SK-N-SH treated with all-trans-retinoic acid at 6 μM for 48 hours (cell line): Measurements from ENCODE around the gene TSSC4.

Experiments
- ATAC-seq: fragments of 200-7000 bp; cut with Tn5 transposase; 3 replicates; pipeline ENCODE4 v1.9.1; 2020; ENCODE audit warnings: mild to moderate bottlenecking, moderate library complexity
- ARNTL ChIP-seq: fragments of 450-650 bp; formaldehyde crosslinking; IDR thresholded peaks from 2 replicates; pipeline ENCODE4 v1.5.0; 2020; ENCODE audit warnings: low read depth, mild to moderate bottlenecking, moderate library complexity, borderline replicate concordance
- BACH2 ChIP-seq: fragments of 250-450 bp; sonication (Bioruptor Pico); IDR thresholded peaks from 2 replicates; pipeline ENCODE4 v1.9.0; 2021; ENCODE audit warnings: mild to moderate bottlenecking, borderline replicate concordance
- ESRRG ChIP-seq: fragments of 250-450 bp; sonication (Bioruptor Pico); IDR thresholded peaks from 2 replicates; pipeline ENCODE4 v1.6.1; 2021; ENCODE audit warnings: mild to moderate bottlenecking
- GLIS3 ChIP-seq: fragments of 250-450 bp; sonication (Bioruptor Pico); IDR thresholded peaks from 2 replicates; pipeline ENCODE4 v1.5.0; 2020; ENCODE audit warnings: mild to moderate bottlenecking, moderate library complexity
- ISL1 ChIP-seq: fragments of 250-450 bp; sonication (Bioruptor Pico); IDR thresholded peaks from 2 replicates; pipeline ENCODE4 v2.1.2; 2022; ENCODE audit warnings: mild to moderate bottlenecking, moderate library complexity
- PPARA ChIP-seq: fragments of 250-450 bp; sonication (Bioruptor Pico); IDR thresholded peaks from 2 replicates; pipeline ENCODE4 v1.5.0; 2020; ENCODE audit warnings: mild to moderate bottlenecking, borderline replicate concordance
- RARB ChIP-seq: fragments of 250-450 bp; sonication (Bioruptor Pico); IDR thresholded peaks from 2 replicates; pipeline ENCODE4 v1.8.0; 2021; ENCODE audit warnings: mild to moderate bottlenecking, moderate library complexity
- SNAI2 ChIP-seq: fragments of 250-450 bp; sonication (Bioruptor Pico); IDR thresholded peaks from 2 replicates; pipeline ENCODE4 v1.5.0; 2020; ENCODE audit warnings: mild to moderate bottlenecking, moderate library complexity
- TCF4 ChIP-seq: fragments of 250-450 bp; sonication (Bioruptor Pico); IDR thresholded peaks from 2 replicates; pipeline ENCODE4 v1.8.0; 2021; ENCODE audit warnings: mild to moderate bottlenecking, moderate library complexity, borderline replicate concordance
- ZC3H10 ChIP-seq: fragments of 250-450 bp; sonication (Bioruptor Pico); IDR thresholded peaks from 2 replicates; pipeline ENCODE4 v1.5.1; 2021; ENCODE audit warnings: mild to moderate bottlenecking, moderate library complexity
- ZNF70 ChIP-seq: fragments of 450-650 bp; formaldehyde crosslinking; IDR thresholded peaks from 2 replicates; pipeline ENCODE4 v1.5.0; 2020; ENCODE audit warnings: mild to moderate bottlenecking, moderate library complexity
- TF ChIP-seq, protein P1 (sequence below): fragments of 250-450 bp; sonication (Bioruptor Pico); IDR thresholded peaks from 2 replicates; pipeline ENCODE4 v1.5.0; 2020; ENCODE audit warnings: mild to moderate bottlenecking, moderate library complexity
- TF ChIP-seq, protein P2 (sequence below): fragments of 250-450 bp; sonication (Bioruptor Pico); IDR thresholded peaks from 2 replicates; pipeline ENCODE4 v1.8.0; 2021; ENCODE audit warnings: low read depth, mild to moderate bottlenecking, moderate library complexity, borderline replicate concordance
- TF ChIP-seq, protein P3 (sequence below): fragments of 250-450 bp; sonication (Bioruptor Pico); IDR thresholded peaks from 2 replicates; pipeline ENCODE4 v1.8.0; 2020; ENCODE audit warnings: mild to moderate bottlenecking, moderate library complexity, borderline replicate concordance
- TF ChIP-seq, protein P4 (sequence below): fragments of 250-450 bp; sonication (Bioruptor Pico); IDR thresholded peaks from 2 replicates; pipeline ENCODE4 v1.5.1; 2021; ENCODE audit warnings: mild to moderate bottlenecking, moderate library complexity

Gene TSSC4

DNA sequence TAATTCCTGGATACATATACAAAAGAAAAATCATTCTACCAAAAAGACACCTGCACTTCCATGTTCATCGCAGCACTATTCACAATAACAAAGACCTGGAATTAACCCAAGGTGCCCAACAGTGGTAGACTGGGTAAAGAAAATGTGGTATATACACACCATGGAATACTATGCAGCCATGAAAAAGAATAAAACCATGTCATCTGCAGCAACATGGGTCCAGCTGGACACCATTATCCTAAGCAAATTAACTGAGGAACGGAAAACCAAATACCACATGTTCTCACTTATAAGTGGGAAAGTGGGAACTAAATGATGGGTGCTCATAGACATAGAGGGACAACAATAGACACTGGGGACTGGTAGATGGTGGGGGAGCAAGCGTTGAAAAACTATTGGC lies 39.3 kb downstream of the TSSC4 start (continued):
- TF ChIP-seq, protein P1, sequence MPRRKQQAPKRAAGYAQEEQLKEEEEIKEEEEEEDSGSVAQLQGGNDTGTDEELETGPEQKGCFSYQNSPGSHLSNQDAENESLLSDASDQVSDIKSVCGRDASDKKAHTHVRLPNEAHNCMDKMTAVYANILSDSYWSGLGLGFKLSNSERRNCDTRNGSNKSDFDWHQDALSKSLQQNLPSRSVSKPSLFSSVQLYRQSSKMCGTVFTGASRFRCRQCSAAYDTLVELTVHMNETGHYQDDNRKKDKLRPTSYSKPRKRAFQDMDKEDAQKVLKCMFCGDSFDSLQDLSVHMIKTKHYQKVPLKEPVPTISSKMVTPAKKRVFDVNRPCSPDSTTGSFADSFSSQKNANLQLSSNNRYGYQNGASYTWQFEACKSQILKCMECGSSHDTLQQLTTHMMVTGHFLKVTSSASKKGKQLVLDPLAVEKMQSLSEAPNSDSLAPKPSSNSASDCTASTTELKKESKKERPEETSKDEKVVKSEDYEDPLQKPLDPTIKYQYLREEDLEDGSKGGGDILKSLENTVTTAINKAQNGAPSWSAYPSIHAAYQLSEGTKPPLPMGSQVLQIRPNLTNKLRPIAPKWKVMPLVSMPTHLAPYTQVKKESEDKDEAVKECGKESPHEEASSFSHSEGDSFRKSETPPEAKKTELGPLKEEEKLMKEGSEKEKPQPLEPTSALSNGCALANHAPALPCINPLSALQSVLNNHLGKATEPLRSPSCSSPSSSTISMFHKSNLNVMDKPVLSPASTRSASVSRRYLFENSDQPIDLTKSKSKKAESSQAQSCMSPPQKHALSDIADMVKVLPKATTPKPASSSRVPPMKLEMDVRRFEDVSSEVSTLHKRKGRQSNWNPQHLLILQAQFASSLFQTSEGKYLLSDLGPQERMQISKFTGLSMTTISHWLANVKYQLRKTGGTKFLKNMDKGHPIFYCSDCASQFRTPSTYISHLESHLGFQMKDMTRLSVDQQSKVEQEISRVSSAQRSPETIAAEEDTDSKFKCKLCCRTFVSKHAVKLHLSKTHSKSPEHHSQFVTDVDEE (CRISPR knock-in tag), result no peak
- TF ChIP-seq ZNF70 (CRISPR knock-in tag), result no peak
- TF ChIP-seq, all 23 proteins: peak for 0

DNA sequence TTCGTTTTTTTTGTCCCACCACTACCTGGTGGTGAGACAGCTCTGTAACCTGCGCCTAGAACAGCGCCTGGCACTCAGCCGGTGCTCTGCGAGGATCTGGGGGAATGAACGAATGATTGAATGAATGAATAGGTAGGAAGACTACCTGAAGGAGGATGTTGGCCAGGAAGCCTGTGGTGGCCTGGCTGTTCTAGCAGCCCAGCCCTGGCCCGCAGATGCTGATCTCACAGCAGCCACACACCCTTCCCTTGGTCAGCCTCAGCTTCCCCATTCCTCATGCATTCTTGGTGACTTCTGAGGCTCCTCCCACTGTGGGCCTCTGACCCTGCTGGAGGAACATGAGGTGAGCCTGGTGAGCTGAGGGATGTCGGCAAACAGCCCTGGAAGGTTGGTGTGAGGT lies 40.1 kb downstream of the TSSC4 start:
- TF ChIP-seq BACH2, result no peak
- TF ChIP-seq ESRRG (CRISPR knock-in tag), result no peak
- no peak for TF ChIP-seq GLIS3 (CRISPR knock-in tag)
- no peak for TF ChIP-seq SNAI2 (CRISPR knock-in tag)
- TF ChIP-seq, protein P1 (CRISPR knock-in tag), result no peak
- no peak for TF ChIP-seq ARNTL (CRISPR knock-in tag)
- no peak for TF ChIP-seq PPARA

DNA sequence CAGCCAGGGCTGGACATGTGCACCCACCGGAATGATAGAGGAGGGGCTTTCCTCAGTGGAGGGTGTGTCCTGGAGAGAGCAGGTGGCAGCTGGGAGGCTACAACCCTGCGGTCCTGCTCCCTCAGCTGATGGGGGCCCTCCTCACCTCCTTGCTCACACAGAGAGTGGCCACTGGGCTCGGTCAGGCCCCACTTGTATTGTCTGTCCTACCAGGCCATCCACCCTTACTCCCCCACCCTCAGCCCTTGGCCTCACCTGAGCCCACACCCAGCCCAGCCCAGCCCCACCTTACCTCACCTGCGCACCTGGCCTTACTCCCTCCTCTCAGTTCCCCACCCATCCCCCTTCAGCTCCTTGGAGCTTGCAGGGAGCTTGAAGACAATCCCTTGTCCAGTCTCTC lies 40.6 kb downstream of the TSSC4 start:
- TF ChIP-seq ZC3H10, result no peak
- no peak for TF ChIP-seq ARNTL (CRISPR knock-in tag)
- no peak for TF ChIP-seq ZNF70 (CRISPR knock-in tag)
- no peak for TF ChIP-seq RARB
- TF ChIP-seq ISL1 (CRISPR knock-in tag), result no peak
- TF ChIP-seq, protein P2, sequence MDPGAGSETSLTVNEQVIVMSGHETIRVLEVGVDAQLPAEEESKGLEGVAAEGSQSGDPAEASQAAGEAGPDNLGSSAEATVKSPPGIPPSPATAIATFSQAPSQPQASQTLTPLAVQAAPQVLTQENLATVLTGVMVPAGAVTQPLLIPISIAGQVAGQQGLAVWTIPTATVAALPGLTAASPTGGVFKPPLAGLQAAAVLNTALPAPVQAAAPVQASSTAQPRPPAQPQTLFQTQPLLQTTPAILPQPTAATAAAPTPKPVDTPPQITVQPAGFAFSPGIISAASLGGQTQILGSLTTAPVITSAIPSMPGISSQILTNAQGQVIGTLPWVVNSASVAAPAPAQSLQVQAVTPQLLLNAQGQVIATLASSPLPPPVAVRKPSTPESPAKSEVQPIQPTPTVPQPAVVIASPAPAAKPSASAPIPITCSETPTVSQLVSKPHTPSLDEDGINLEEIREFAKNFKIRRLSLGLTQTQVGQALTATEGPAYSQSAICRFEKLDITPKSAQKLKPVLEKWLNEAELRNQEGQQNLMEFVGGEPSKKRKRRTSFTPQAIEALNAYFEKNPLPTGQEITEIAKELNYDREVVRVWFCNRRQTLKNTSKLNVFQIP (CRISPR knock-in tag), result no peak
- TF ChIP-seq, all 23 proteins: peak for 0
- ATAC-seq, result no peak

More for the DNA sequence above, 40.1 kb downstream of the TSSC4 start:
- ATAC-seq, result no peak

DNA sequence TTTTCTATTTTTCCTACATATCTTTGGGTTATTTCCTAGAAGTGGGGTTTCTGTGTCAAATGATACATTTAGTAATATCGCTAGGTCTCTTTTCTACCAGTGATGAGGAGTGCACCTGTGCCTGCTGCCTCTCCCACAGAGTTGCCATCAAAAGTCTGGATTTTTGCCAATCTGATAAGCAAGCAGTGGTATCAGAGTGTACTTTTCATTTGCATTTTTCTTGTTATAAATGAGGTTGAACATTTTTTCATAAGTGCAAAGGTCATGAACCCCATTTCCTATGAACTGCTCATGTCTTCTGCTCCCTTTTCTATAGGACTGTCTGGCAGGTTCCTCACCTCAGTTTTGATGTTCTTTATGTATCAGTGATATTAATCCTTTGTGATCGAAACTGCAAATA lies 42.0 kb downstream of the TSSC4 start:
- TF ChIP-seq ZC3H10, result no peak
- no peak for TF ChIP-seq BACH2
- TF ChIP-seq SNAI2 (CRISPR knock-in tag), result no peak
- TF ChIP-seq, protein P3, sequence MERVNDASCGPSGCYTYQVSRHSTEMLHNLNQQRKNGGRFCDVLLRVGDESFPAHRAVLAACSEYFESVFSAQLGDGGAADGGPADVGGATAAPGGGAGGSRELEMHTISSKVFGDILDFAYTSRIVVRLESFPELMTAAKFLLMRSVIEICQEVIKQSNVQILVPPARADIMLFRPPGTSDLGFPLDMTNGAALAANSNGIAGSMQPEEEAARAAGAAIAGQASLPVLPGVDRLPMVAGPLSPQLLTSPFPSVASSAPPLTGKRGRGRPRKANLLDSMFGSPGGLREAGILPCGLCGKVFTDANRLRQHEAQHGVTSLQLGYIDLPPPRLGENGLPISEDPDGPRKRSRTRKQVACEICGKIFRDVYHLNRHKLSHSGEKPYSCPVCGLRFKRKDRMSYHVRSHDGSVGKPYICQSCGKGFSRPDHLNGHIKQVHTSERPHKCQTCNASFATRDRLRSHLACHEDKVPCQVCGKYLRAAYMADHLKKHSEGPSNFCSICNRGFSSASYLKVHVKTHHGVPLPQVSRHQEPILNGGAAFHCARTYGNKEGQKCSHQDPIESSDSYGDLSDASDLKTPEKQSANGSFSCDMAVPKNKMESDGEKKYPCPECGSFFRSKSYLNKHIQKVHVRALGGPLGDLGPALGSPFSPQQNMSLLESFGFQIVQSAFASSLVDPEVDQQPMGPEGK (CRISPR knock-in tag), result no peak
- TF ChIP-seq, protein P4, sequence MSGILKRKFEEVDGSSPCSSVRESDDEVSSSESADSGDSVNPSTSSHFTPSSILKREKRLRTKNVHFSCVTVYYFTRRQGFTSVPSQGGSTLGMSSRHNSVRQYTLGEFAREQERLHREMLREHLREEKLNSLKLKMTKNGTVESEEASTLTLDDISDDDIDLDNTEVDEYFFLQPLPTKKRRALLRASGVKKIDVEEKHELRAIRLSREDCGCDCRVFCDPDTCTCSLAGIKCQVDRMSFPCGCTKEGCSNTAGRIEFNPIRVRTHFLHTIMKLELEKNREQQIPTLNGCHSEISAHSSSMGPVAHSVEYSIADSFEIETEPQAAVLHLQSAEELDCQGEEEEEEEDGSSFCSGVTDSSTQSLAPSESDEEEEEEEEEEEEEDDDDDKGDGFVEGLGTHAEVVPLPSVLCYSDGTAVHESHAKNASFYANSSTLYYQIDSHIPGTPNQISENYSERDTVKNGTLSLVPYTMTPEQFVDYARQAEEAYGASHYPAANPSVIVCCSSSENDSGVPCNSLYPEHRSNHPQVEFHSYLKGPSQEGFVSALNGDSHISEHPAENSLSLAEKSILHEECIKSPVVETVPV, result no peak
- TF ChIP-seq GLIS3 (CRISPR knock-in tag), result no peak
- TF ChIP-seq, protein P2 (CRISPR knock-in tag), result no peak
- no peak for TF ChIP-seq ESRRG (CRISPR knock-in tag)
- no peak for TF ChIP-seq TCF4
- no peak for TF ChIP-seq ISL1 (CRISPR knock-in tag)
- TF ChIP-seq PPARA, result no peak
- TF ChIP-seq, protein P1 (CRISPR knock-in tag), result no peak
- no peak for ATAC-seq
